H1 (cell line): ENCODE data around the gene SEC24C. TPM values are rescaled to one million over a fixed set of nuclear protein-coding genes. Genes with fewer than 3 reads are reported as not detected.

Experiments
- CTCF ChIA-PET: fragments of 300-600 bp; sonication (Branson Sonifier 250); formaldehyde crosslinking; loops from one replicate; lab custom pipeline; 2021; ENCODE audit not compliant: partially characterized antibody; lab: Charles Lee
- POLR2A ChIA-PET: fragments of 300-600 bp; sonication (Branson Sonifier 250); formaldehyde crosslinking; loops from one replicate; lab custom pipeline; 2021; ENCODE audit warnings: inconsistent platforms; ENCODE audit not compliant: partially characterized antibody; lab: Charles Lee
- DNase-seq, 2 experiments: peaks; one replicate each; pipeline versions ENCODE4 v3.0.0 to v3.0.0-alpha.2; 2010 to 2022; ENCODE audit warnings: low spot score in 2 of 2, low read depth in 1 of 2, mixed read lengths in 1 of 2
- FAIRE-seq: peaks from 2 replicates; lab custom pipeline; 2011; peaks lifted over from hg19 to GRCh38; lab: Jason Lieb, UNC
- H2AFZ ChIP-seq: 2 replicates; pipeline ENCODE4 v1.8.1; 2012; ENCODE audit warnings: low read length, inconsistent platforms
- H2AK5ac ChIP-seq: 2 replicates; pipeline ENCODE4 v1.6.1; 2013; ENCODE audit warnings: low read depth, low read length
- H2BK120ac ChIP-seq: replicated peaks from 2 replicates; pipeline ENCODE3; 2013; ENCODE audit warnings: low read depth, low read length, inconsistent platforms
- H2BK12ac ChIP-seq: 2 replicates; pipeline ENCODE4 v1.6.1; 2013; ENCODE audit warnings: low read depth, low read length
- H2BK15ac ChIP-seq: 2 replicates; pipeline ENCODE4 v1.6.1; 2013; ENCODE audit warnings: low read length
- H2BK20ac ChIP-seq: 2 replicates; pipeline ENCODE4 v1.6.1; 2013; ENCODE audit warnings: low read length
- H2BK5ac ChIP-seq: 2 replicates; pipeline ENCODE4 v1.6.1; 2013; ENCODE audit warnings: low read depth, low read length
- H3K14ac ChIP-seq: 2 replicates; pipeline ENCODE4 v1.6.1; 2013; ENCODE audit warnings: inconsistent platforms; ENCODE audit not compliant: insufficient read length
- H3K18ac ChIP-seq: 2 replicates; pipeline ENCODE4 v1.6.1; 2013; ENCODE audit warnings: low read length; ENCODE audit errors: extremely low read depth
- H3K23ac ChIP-seq: 2 replicates; pipeline ENCODE4 v1.6.1; 2013; ENCODE audit warnings: inconsistent platforms; ENCODE audit not compliant: insufficient read length
- H3K23me2 ChIP-seq: 2 replicates; pipeline ENCODE4 v1.6.1; 2013; ENCODE audit warnings: low read depth, low read length
- H3K27ac ChIP-seq: 2 replicates; pipeline ENCODE4 v1.6.1; 2011; ENCODE audit warnings: low read depth, low read length, inconsistent platforms
- H3K27me3 ChIP-seq, 4 experiments: replicated peaks in 1 of 4; 1 replicate in 1 of 4; 2 replicates in 3 of 4; pipeline versions ENCODE4 v1.6.1 to v1.8.1; 2011 to 2013; ENCODE audit warnings: low read length in 3 of 4, mild to moderate bottlenecking in 3 of 4, inconsistent platforms in 2 of 4, mixed read lengths in 2 of 4, moderate library complexity in 1 of 4; ENCODE audit not compliant: control insufficient read depth in 3 of 4, insufficient read depth in 3 of 4; ENCODE audit errors: extremely low read depth in 1 of 4
- H3K36me3 ChIP-seq, 4 experiments: 2 replicates each; pipeline versions ENCODE4 v1.6.1 to v1.8.1; 2011 to 2013; ENCODE audit warnings: mild to moderate bottlenecking in 4 of 4, low read length in 3 of 4, moderate library complexity in 2 of 4, control low read depth in 1 of 4, inconsistent platforms in 1 of 4; ENCODE audit not compliant: insufficient read depth in 4 of 4, control insufficient read depth in 2 of 4
- H3K4ac ChIP-seq: replicated peaks from 2 replicates; pipeline ENCODE3; 2013; ENCODE audit warnings: low read length, low read depth, mixed read lengths, inconsistent platforms; ENCODE audit not compliant: insufficient read length
- H3K4me1 ChIP-seq, 4 experiments: replicated peaks in 1 of 4; 1 replicate in 1 of 4; 2 replicates in 3 of 4; pipeline versions ENCODE4 v1.6.1 to v1.8.1; 2011 to 2013; ENCODE audit warnings: low read length in 3 of 4, inconsistent platforms in 2 of 4, mixed read lengths in 1 of 4; ENCODE audit not compliant: insufficient read depth in 4 of 4, control insufficient read depth in 3 of 4
- H3K4me2 ChIP-seq, 2 experiments: 2 replicates each; pipeline versions ENCODE4 v1.6.1 to v1.8.1; 2011 to 2013; ENCODE audit warnings: low read depth in 2 of 2, low read length in 2 of 2, control low read depth in 1 of 2, inconsistent platforms in 1 of 2, mild to moderate bottlenecking in 1 of 2; ENCODE audit not compliant: insufficient read depth in 1 of 2
- H3K4me3 ChIP-seq, 4 experiments: fragments of 200-600, 300-600 bp in 1 of 4; sonication (generic), shearing (Covaris generic), sonication (Bioruptor Twin) in 1 of 4; 2 replicates each; pipeline versions ENCODE4 v1.5.1 to v1.8.1; 2011 to 2016; ENCODE audit warnings: low read length in 4 of 4, low read depth in 3 of 4, control low read depth in 2 of 4, inconsistent platforms in 2 of 4, mild to moderate bottlenecking in 2 of 4, mixed read lengths in 1 of 4, moderate library complexity in 1 of 4; ENCODE audit not compliant: insufficient read depth in 2 of 4; ENCODE audit errors: extremely low read depth in 1 of 4
- H3K56ac ChIP-seq: replicated peaks from 2 replicates; pipeline ENCODE3; 2013; ENCODE audit warnings: low read depth, mild to moderate bottlenecking, mixed read lengths, low read length, inconsistent platforms; ENCODE audit not compliant: insufficient read length
- H3K79me1 ChIP-seq: 2 replicates; pipeline ENCODE4 v1.6.1; 2013; ENCODE audit warnings: low read depth, low read length, control low read depth
- H3K79me2 ChIP-seq, 2 experiments: 2 replicates each; pipeline versions ENCODE4 v1.6.1 to v1.8.1; 2012 to 2013; ENCODE audit warnings: low read length in 2 of 2, mild to moderate bottlenecking in 2 of 2, inconsistent platforms in 1 of 2; ENCODE audit not compliant: insufficient read depth in 2 of 2, control insufficient read depth in 1 of 2
- H3K9ac ChIP-seq, 4 experiments: replicated peaks in 1 of 4; 1 replicate in 1 of 4; 2 replicates in 3 of 4; pipeline versions ENCODE4 v1.6.1 to v1.8.1; 2011 to 2013; ENCODE audit warnings: low read depth in 3 of 4, low read length in 3 of 4, control low read depth in 2 of 4, mild to moderate bottlenecking in 2 of 4, moderate library complexity in 2 of 4, inconsistent platforms in 1 of 4; ENCODE audit errors: extremely low read depth in 1 of 4
- H3K9me3 ChIP-seq, 2 experiments: 2 replicates each; pipeline versions ENCODE4 v1.6.1 to v1.8.1; 2012 to 2013; ENCODE audit warnings: mild to moderate bottlenecking in 2 of 2, moderate library complexity in 2 of 2, control low read depth in 1 of 2, inconsistent platforms in 1 of 2, low read depth in 1 of 2, low read length in 1 of 2, mixed read lengths in 1 of 2; ENCODE audit not compliant: insufficient read depth in 2 of 2
- H4K20me1 ChIP-seq, 2 experiments: replicated peaks in 1 of 2; 2 replicates each; pipeline versions ENCODE3 to v1.8.1; 2011 to 2013; ENCODE audit warnings: inconsistent platforms in 2 of 2, low read length in 2 of 2, mild to moderate bottlenecking in 1 of 2; ENCODE audit not compliant: insufficient read depth in 2 of 2, control insufficient read depth in 1 of 2
- H4K5ac ChIP-seq: 2 replicates; pipeline ENCODE4 v1.6.1; 2013; ENCODE audit warnings: low read length, low read depth, mixed read lengths, inconsistent platforms; ENCODE audit not compliant: insufficient read length
- H4K8ac ChIP-seq: 2 replicates; pipeline ENCODE4 v1.8.0; 2013; ENCODE audit warnings: mild to moderate bottlenecking, moderate library complexity, low read length, inconsistent platforms; ENCODE audit not compliant: insufficient read depth; ENCODE audit errors: extremely low read depth
- H4K91ac ChIP-seq: replicated peaks from 2 replicates; pipeline ENCODE3; 2013; ENCODE audit warnings: low read length, mixed read lengths, inconsistent platforms; ENCODE audit not compliant: insufficient read length
- BACH1 ChIP-seq: IDR thresholded peaks from 2 replicates; pipeline ENCODE4 v1.6.1; 2012; ENCODE audit warnings: low read length, improper control_type of control experiment
- BCL11A ChIP-seq, 2 experiments: IDR thresholded peaks; one replicate each; pipeline ENCODE4 v1.6.1; 2011; ENCODE audit warnings: low read depth in 2 of 2, low read length in 2 of 2, mild to moderate bottlenecking in 2 of 2
- EGR1 ChIP-seq: IDR thresholded peaks from 2 replicates; pipeline ENCODE4 v1.6.1; 2011; ENCODE audit warnings: low read depth, low read length, borderline replicate concordance
- EP300 ChIP-seq, 2 experiments: IDR thresholded peaks; 1 replicate in 1 of 2; 2 replicates in 1 of 2; pipeline ENCODE4 v1.6.1; 2011 to 2012; ENCODE audit warnings: low read depth in 2 of 2, low read length in 2 of 2, mild to moderate bottlenecking in 2 of 2, borderline replicate concordance in 1 of 2, inconsistent platforms in 1 of 2, moderate library complexity in 1 of 2
- KDM4A ChIP-seq: IDR thresholded peaks from one replicate; pipeline ENCODE4 v1.7.1; 2012; ENCODE audit warnings: low read depth, mild to moderate bottlenecking, moderate library complexity, low read length, inconsistent platforms; ENCODE audit not compliant: severe bottlenecking
- MAFK ChIP-seq: IDR thresholded peaks from 2 replicates; pipeline ENCODE4 v1.6.1; 2012; ENCODE audit warnings: low read depth, mild to moderate bottlenecking, improper control_type of control experiment, low read length
- PHF8 ChIP-seq: fragments of 200-600 bp; sonication (generic); conservative IDR thresholded peaks from 2 replicates; pipeline ENCODE4 v1.7.1; 2012; ENCODE audit warnings: low read depth, mild to moderate bottlenecking, inconsistent platforms, low read length, moderate library complexity
- POLR2A ChIP-seq, 2 experiments: IDR thresholded peaks; 1 replicate in 1 of 2; 2 replicates in 1 of 2; pipeline ENCODE4 v1.6.1; 2011; ENCODE audit warnings: low read depth in 2 of 2, low read length in 2 of 2, mild to moderate bottlenecking in 2 of 2; ENCODE audit errors: control extremely low read depth in 1 of 2
- RAD21 ChIP-seq, 2 experiments: IDR thresholded peaks in 1 of 2; conservative IDR thresholded peaks in 1 of 2; 2 replicates each; pipeline ENCODE4 v1.6.1; 2011; ENCODE audit warnings: low read depth in 2 of 2, low read length in 2 of 2, improper control_type of control experiment in 1 of 2, inconsistent platforms in 1 of 2, mild to moderate bottlenecking in 1 of 2, moderate library complexity in 1 of 2
- RNF2 ChIP-seq: fragments of 200-900, 300-1000 bp; sonication (generic); IDR thresholded peaks from 2 replicates; pipeline ENCODE4 v1.7.1; 2016; ENCODE audit warnings: borderline replicate concordance, low read depth, mild to moderate bottlenecking, antibody characterized with exemption, low read length; ENCODE audit not compliant: poor library complexity, severe bottlenecking; ENCODE audit errors: missing control alignments
- SIX5 ChIP-seq: IDR thresholded peaks from 2 replicates; pipeline ENCODE4 v1.6.1; 2011; ENCODE audit warnings: mild to moderate bottlenecking, low read depth, low read length
- SRF ChIP-seq: IDR thresholded peaks from 2 replicates; pipeline ENCODE4 v1.6.1; 2011; ENCODE audit warnings: mild to moderate bottlenecking, low read depth, low read length, moderate library complexity
- TAF1 ChIP-seq: IDR thresholded peaks from 2 replicates; pipeline ENCODE4 v1.6.1; 2011; ENCODE audit warnings: mild to moderate bottlenecking, low read depth, low read length
- polyA plus RNA-seq, 7 experiments: library from polyadenylated mRNA; depleted of rRNA in 3 of 7; stranded (reverse) in 5 of 7; unstranded in 2 of 7; fragments of >200 nt in 5 of 7; fragments of 200-250 nt in 2 of 7; gene quantifications; 1 replicate in 5 of 7; 2 replicates in 1 of 7; 4 replicates in 1 of 7; pipeline versions ENCODE4 v1.2.1 to v1.2.3, GENCODE V29; 2011 to 2013; ENCODE audit warnings: missing spikeins in 2 of 7, mixed read lengths in 2 of 7
- total RNA-seq: library from RNA; stranded (reverse); fragmentation: NEBNext Ultra II Directional; extraction: Animal tissue kit (Norgen Biotek cat#: 25700); gene quantifications from 2 replicates; pipeline ENCODE4 v1.2.1, GENCODE V29; 2021

SEC24C gene
- total and polyA plus RNA-seq, 2 of the 8 experiments (the other 6 are each of a cell fraction or from before 2014, with no cell fraction given) = 63.2 to 67.4 TPM

GRCh38 chr10:73803680-73804286 lies 59.6 kb downstream of the SEC24C start:
- Histone ChIP-seq H3K14ac (no peak overlapping the region), H3K9ac (no peak overlapping the region), H2BK120ac (no peak overlapping the region), H3K27me3 (no peaks in the 10 kb centered on the region), H4K20me1 (peaks cover 0 to 15% of the 10 kb centered on the region in 2 experiments), H3K23ac (no peak overlapping the region), H3K27ac (no peak overlapping the region), H3K79me2 (no peaks in the 10 kb centered on the region), H2AFZ (no peak overlapping the region), H2BK20ac (no peak overlapping the region), H3K79me1 (0 out of 2 replicates have a peak, but pooled peaks cover 4% of the 10 kb centered on the region), H2BK12ac (no peak overlapping the region), H3K9me3 (no peaks in the 10 kb centered on the region), H2AK5ac (no peak overlapping the region), H3K23me2 (no peaks in the 10 kb centered on the region), H2BK5ac (no peak overlapping the region), H3K56ac (no peak overlapping the region), H3K4me2 (no peak overlapping the region), H4K5ac (no peak overlapping the region), H2BK15ac (no peak overlapping the region), H3K4ac (no peak overlapping the region), H4K91ac (no peak overlapping the region), H3K4me1 (no peaks in the 10 kb centered on the region), H3K18ac (no peak overlapping the region), H3K36me3 (peaks cover 6 to 37% (median 32%) of the 10 kb centered on the region in 4 experiments; a peak in 7 of 8 replicates), H3K4me3 (no peak overlapping the region), H4K8ac (no peak overlapping the region)
- ChIA-PET POLR2A (interaction anchor here (1.4 to 11.1 kb wide), 2 partner anchors 7 to 60 kb away, joined by 5 to 137 read pairs; partner anchors contain the start of gene SEC24C), CTCF (interaction anchor here (1.2 to 2.0 kb wide), 3 partner anchors 12 to 76 kb away, joined by 3 to 6 read pairs (median 6); no protein-coding TSS in a partner anchor)
- FAIRE-seq = no peak
- DNase-seq = no peak
- no peak for TF ChIP-seq MAFK
- TF ChIP-seq RNF2 = no peak
- TF ChIP-seq BCL11A (IDR thresholded peaks at IDR 0.05; ENCODE audit: low read depth in 2 of 2, low read length in 2 of 2) = no peak
- no peak for TF ChIP-seq TAF1
- TF ChIP-seq EGR1 = no peak
- no peak for TF ChIP-seq KDM4A
- TF ChIP-seq EP300 (IDR thresholded peaks at IDR 0.05; ENCODE audit: borderline replicate concordance in 1 of 2, low read depth in 2 of 2, low read length in 2 of 2) = no peak
- TF ChIP-seq RAD21 (IDR thresholded peaks at IDR 0.05 in 1 of 2, conservative IDR thresholded peaks at IDR 0.05 in 1 of 2; ENCODE audit: low read depth in 2 of 2, low read length in 2 of 2) = no peak
- no peak for TF ChIP-seq PHF8
- no peak for TF ChIP-seq BACH1
- TF ChIP-seq SRF = no peak
- TF ChIP-seq POLR2A (IDR thresholded peaks at IDR 0.05; ENCODE audit: control extremely low read depth in 1 of 2, low read depth in 2 of 2, low read length in 2 of 2) = no peak
- no peak for TF ChIP-seq SIX5
